DND-41 (cell line): ENCODE measurements around the gene ASPG.

Experiments
- ATAC-seq: fragments of 200-7000 bp; cut with Tn5 transposase; 3 replicates; pipeline ENCODE4 v1.9.1; 2021; ENCODE audit warnings: low read depth; ENCODE audit not compliant: insufficient read depth
- DNase-seq: peaks from one replicate; pipeline ENCODE4 v3.0.0-alpha.2; 2020
- H2AFZ ChIP-seq: 2 replicates; pipeline ENCODE4 v1.6.0; 2012; ENCODE audit warnings: low read depth, low read length
- H3K27ac ChIP-seq: 2 replicates; pipeline ENCODE4 v1.5.1; 2012; ENCODE audit warnings: low read length, inconsistent platforms
- H3K27me3 ChIP-seq: fragments of 200-600 bp; sonication (generic); 2 replicates; pipeline ENCODE4 v1.6.0; 2012; ENCODE audit warnings: low read length, mild to moderate bottlenecking, inconsistent platforms; ENCODE audit not compliant: insufficient read depth, poor library complexity
- H3K36me3 ChIP-seq: 2 replicates; pipeline ENCODE4 v1.5.1; 2012; ENCODE audit warnings: low read length, inconsistent platforms; ENCODE audit not compliant: insufficient read depth
- H3K4me1 ChIP-seq: 2 replicates; pipeline ENCODE4 v1.5.1; 2012; ENCODE audit warnings: mild to moderate bottlenecking, low read length; ENCODE audit not compliant: insufficient read depth
- H3K4me2 ChIP-seq: 2 replicates; pipeline ENCODE4 v1.6.0; 2012; ENCODE audit warnings: mild to moderate bottlenecking, moderate library complexity, low read length, inconsistent platforms; ENCODE audit not compliant: insufficient read depth
- H3K4me3 ChIP-seq, 2 experiments: fragments of 200-600 bp in 1 of 2; shearing (Covaris generic) in 1 of 2; 2 replicates each; pipeline ENCODE4 v1.5.1; 2012 to 2016; ENCODE audit warnings: inconsistent platforms in 2 of 2, low read length in 2 of 2, mild to moderate bottlenecking in 2 of 2, low read depth in 1 of 2, moderate library complexity in 1 of 2
- H3K79me2 ChIP-seq: 2 replicates; pipeline ENCODE4 v1.6.0; 2012; ENCODE audit warnings: low read length, inconsistent platforms; ENCODE audit not compliant: insufficient read depth
- H3K9ac ChIP-seq: 2 replicates; pipeline ENCODE4 v1.6.0; 2012; ENCODE audit warnings: low read depth, mild to moderate bottlenecking, inconsistent platforms, low read length, moderate library complexity
- H3K9me3 ChIP-seq: 2 replicates; pipeline ENCODE4 v1.5.1; 2012; ENCODE audit warnings: low read length, moderate library complexity, mild to moderate bottlenecking, inconsistent platforms; ENCODE audit not compliant: insufficient read depth, severe bottlenecking
- H4K20me1 ChIP-seq: 2 replicates; pipeline ENCODE4 v1.6.0; 2012; ENCODE audit warnings: low read length; ENCODE audit not compliant: insufficient read depth
- CTCF ChIP-seq: IDR thresholded peaks from 2 replicates; pipeline ENCODE4 v1.5.1; 2012; ENCODE audit warnings: borderline replicate concordance, low read length, moderate library complexity, mild to moderate bottlenecking; ENCODE audit not compliant: poor library complexity, severe bottlenecking; ENCODE audit errors: extremely low read depth
- EZH2 ChIP-seq: IDR thresholded peaks from 3 replicates; pipeline ENCODE4 v1.6.1; 2012; ENCODE audit warnings: borderline replicate concordance, low read depth, mild to moderate bottlenecking, moderate library complexity, low read length, inconsistent platforms; ENCODE audit not compliant: severe bottlenecking

Gene ASPG

GRCh38 chr14:104094709-104095425 lies 9.4 kb downstream of the ASPG start:
- peak; percentile 69 for DNase-seq
- peak; percentile 93 for TF ChIP-seq CTCF
- TF ChIP-seq EZH2 = no peak
- no peak overlapping the region for H2AFZ ChIP-seq
- no peak overlapping the region for H3K9ac ChIP-seq
- no peaks in the 10 kb centered on the region; the same call in 1 of the 2 replicates for H4K20me1 ChIP-seq
- H3K27ac ChIP-seq = no peak overlapping the region
- H3K79me2 ChIP-seq = no peaks in the 10 kb centered on the region
- no peak overlapping the region for H3K4me2 ChIP-seq
- H3K36me3 ChIP-seq = no peaks in the 10 kb centered on the region
- H3K27me3 ChIP-seq = no peaks in the 10 kb centered on the region
- no peak overlapping the region for H3K4me3 ChIP-seq
- ATAC-seq = peak; percentile 86
- no peaks in the 10 kb centered on the region for H3K4me1 ChIP-seq
- H3K9me3 ChIP-seq = no peaks in the 10 kb centered on the region

GRCh38 chr14:104095426-104096310 lies 10.2 kb downstream of the ASPG start:
- ATAC-seq (no peak), DNase-seq (no peak)
- Histone ChIP-seq H3K9ac (no peak overlapping the region), H3K27me3 (no peaks in the 10 kb centered on the region), H2AFZ (no peak overlapping the region), H3K27ac (no peak overlapping the region), H3K9me3 (no peaks in the 10 kb centered on the region), H3K79me2 (no peaks in the 10 kb centered on the region), H4K20me1 (no peaks in the 10 kb centered on the region; the same call in 1 of the 2 replicates), H3K36me3 (no peaks in the 10 kb centered on the region), H3K4me1 (no peaks in the 10 kb centered on the region), H3K4me2 (no peak overlapping the region), H3K4me3 (no peak overlapping the region)
- TF ChIP-seq EZH2 (no peak), CTCF (no peak)

- Histone ChIP-seq H4K20me1 (no peaks in the 10 kb centered on the region; the same call in 1 of the 2 replicates), H3K4me3 (no peak overlapping the region), H3K9me3 (no peaks in the 10 kb centered on the region), H3K27ac (no peak overlapping the region), H3K9ac (no peak overlapping the region), H2AFZ (no peak overlapping the region), H3K4me2 (no peak overlapping the region), H3K79me2 (no peaks in the 10 kb centered on the region), H3K4me1 (no peaks in the 10 kb centered on the region), H3K27me3 (no peaks in the 10 kb centered on the region), H3K36me3 (no peaks in the 10 kb centered on the region)
- DNase-seq (no peak), ATAC-seq (no peak)
- TF ChIP-seq EZH2 = no peak
- TF ChIP-seq CTCF = no peak
Observed at GRCh38 chr14:104096318-104096717, 10.8 kb downstream of the ASPG start.
